C4-2B (cell line): ENCODE measurements around the gene PCSK6.
"Not testable (repeated sequence)": the region's sequence is repeated elsewhere in the genome, so short reads cannot be mapped to it uniquely, and the experiment has no call there.

Source experiments
- CTCF ChIP-seq: fragments of 450-650 bp; conservative IDR thresholded peaks from 2 replicates; pipeline ENCODE4 v1.5.1; 2017; ENCODE audit warnings: mild to moderate bottlenecking
- ZFX ChIP-seq: fragments of 450-650 bp; IDR thresholded peaks from 2 replicates; pipeline ENCODE4 v1.6.1; 2017

DNA sequence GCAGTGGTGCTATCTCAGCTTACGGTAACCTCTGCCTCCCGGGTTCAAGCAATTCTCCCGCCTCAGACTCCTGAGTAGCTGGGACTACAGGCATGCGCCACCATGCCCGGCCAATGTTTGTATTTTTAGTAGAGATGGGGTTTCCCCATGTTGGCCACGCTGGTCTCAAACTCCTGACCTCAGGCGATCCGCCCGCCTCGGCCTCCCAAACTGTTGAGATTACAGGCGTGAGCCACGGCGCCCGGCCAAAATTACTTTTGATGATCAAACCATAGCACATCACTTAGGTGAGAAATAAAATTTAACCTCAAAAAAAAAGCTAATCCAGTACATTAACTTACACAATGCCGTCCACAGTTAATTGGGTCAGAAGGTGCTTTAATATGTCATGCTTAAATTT lies 114.5 kb downstream of the PCSK6 start:
- TF ChIP-seq CTCF, ZFX: not testable (repeated sequence)
